ENCODE results near the gene MVB12B. TPM values are rescaled to one million over a fixed set of nuclear protein-coding genes. Genes with fewer than 3 reads are reported as not detected.

MVB12B gene
- total RNA-seq, 2 experiments from 2014 or later: 14.3 to 15.3 TPM

DNA sequence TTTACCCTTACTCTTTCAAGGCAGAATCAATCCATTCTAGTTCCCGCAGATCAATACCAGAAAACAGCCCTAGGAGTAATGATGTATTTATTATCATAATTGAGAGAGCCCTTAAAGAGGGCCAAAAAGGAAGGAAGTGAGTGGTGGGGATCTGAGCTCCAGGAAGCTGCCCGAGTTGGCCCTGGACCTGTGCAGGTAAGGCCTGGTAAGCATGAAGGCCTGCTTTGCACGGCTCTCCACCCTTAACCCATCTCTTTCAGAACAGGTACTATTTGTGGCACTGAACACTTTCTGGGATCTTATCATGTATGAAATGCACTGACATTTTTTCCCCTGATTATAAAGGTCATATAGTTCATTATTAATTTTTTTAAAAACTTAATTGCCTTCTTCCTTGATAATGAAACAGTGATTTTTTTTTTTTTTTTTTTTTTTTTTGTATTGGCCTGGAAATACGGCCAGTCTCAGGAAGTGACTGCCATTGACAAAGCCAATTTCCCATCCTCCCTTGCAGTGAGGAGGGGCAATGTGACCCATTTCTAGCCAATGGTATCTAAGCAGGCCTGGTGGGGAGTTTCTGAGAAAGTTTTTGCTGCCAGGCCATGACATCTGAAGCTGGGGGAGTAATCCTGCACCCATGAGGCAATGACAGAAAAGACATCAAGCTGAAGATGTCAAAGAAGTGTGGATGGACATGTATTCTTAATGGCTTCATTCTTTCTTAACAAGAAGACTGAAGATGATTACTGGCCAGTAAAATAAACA, 6.3 kb upstream of the MVB12B start:
- H3K4me1 ChIP-seq (ENCODE audit: insufficient read depth, low read length): peaks cover 4% of the 10 kb centered on the region
- ATAC-seq (ENCODE audit: poor library complexity) (peak; percentile 29), DNase-seq (peak in 3 of 14 experiments; percentile 33 to 53 (median 40))
- H3K4me3 ChIP-seq (ENCODE audit: low read length): no peak overlapping the region
- POLR2A ChIA-PET: no interaction called here
- intact Hi-C loops (cut with DNase I, micrococcal nuclease): no loop called here
- Mint-ChIP-seq H3K4me1 (ENCODE audit: low read depth) (peaks cover 16% of the 10 kb centered on the region), H3K9me3 (peaks cover 2% of the 10 kb centered on the region), H3K36me3 (ENCODE audit: low read depth) (no peaks in the 10 kb centered on the region), H3K27ac (no peak overlapping the region), H3K27me3 (no peaks in the 10 kb centered on the region), H3K4me3 (no peak overlapping the region)
- no peaks in the 10 kb centered on the region for H3K27me3 ChIP-seq (ENCODE audit: control insufficient read depth in 1 of 2, insufficient read depth in 2 of 2, low read length in 2 of 2)
- TF ChIP-seq, protein P1, sequence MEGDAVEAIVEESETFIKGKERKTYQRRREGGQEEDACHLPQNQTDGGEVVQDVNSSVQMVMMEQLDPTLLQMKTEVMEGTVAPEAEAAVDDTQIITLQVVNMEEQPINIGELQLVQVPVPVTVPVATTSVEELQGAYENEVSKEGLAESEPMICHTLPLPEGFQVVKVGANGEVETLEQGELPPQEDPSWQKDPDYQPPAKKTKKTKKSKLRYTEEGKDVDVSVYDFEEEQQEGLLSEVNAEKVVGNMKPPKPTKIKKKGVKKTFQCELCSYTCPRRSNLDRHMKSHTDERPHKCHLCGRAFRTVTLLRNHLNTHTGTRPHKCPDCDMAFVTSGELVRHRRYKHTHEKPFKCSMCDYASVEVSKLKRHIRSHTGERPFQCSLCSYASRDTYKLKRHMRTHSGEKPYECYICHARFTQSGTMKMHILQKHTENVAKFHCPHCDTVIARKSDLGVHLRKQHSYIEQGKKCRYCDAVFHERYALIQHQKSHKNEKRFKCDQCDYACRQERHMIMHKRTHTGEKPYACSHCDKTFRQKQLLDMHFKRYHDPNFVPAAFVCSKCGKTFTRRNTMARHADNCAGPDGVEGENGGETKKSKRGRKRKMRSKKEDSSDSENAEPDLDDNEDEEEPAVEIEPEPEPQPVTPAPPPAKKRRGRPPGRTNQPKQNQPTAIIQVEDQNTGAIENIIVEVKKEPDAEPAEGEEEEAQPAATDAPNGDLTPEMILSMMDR (IDR thresholded peaks at IDR 0.05): no peak
- H3K27ac ChIP-seq (ENCODE audit: low read depth in 1 of 2, low read length in 2 of 2): no peak overlapping the region
- H3K36me3 ChIP-seq (ENCODE audit: insufficient read depth, low read length): no peaks in the 10 kb centered on the region
- H3K9me3 ChIP-seq (ENCODE audit: control insufficient read depth in 1 of 2, insufficient read depth in 1 of 2, low read length in 2 of 2): no peaks in the 10 kb centered on the region
- CTCF ChIA-PET: interaction anchor here (1.2 to 1.7 kb wide), 2 partner anchors 17 to 171 kb away, joined by 3 to 4 read pairs; no protein-coding TSS in a partner anchor

DNA sequence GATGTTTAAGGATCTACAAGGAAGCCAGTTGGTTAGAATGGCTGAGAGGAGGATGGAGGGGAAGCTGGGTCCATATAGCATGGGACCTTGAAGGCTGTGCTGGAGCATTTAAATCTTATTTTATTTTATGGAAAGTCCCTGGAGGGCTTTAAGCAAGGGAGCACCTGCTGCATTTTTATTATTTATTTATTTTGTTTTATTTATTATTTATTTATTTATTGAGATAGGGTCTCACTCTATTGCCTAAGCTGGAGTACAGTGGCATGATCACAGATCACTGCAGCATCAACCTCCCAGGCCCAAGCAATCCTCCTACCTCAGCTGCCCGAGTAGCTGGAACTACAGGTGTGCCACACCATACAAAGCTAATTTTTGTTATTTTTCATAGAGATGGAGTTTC, 4.9 kb upstream of the MVB12B start:
- ChIA-PET CTCF (interaction anchor here (1.2 to 1.7 kb wide), 2 partner anchors 15 to 170 kb away, joined by 3 to 4 read pairs; no protein-coding TSS in a partner anchor), POLR2A (no interaction called here)
- Histone ChIP-seq H3K4me3 (ENCODE audit: low read length) (no peak overlapping the region), H3K4me1 (ENCODE audit: insufficient read depth, low read length) (peaks cover 10% of the 10 kb centered on the region), H3K9me3 (ENCODE audit: control insufficient read depth in 1 of 2, insufficient read depth in 1 of 2, low read length in 2 of 2) (no peaks in the 10 kb centered on the region), H3K36me3 (ENCODE audit: insufficient read depth, low read length) (no peaks in the 10 kb centered on the region), H3K27ac (ENCODE audit: low read depth in 1 of 2, low read length in 2 of 2) (no peak overlapping the region), H3K27me3 (ENCODE audit: control insufficient read depth in 1 of 2, insufficient read depth in 2 of 2, low read length in 2 of 2) (no peaks in the 10 kb centered on the region)
- H3K36me3 Mint-ChIP-seq (ENCODE audit: low read depth): peaks cover 7% of the 10 kb centered on the region
- no peak overlapping the region for H3K27ac Mint-ChIP-seq
- peaks cover 2% of the 10 kb centered on the region for H3K9me3 Mint-ChIP-seq
- intact Hi-C loops (cut with DNase I, micrococcal nuclease): no loop called here
- peaks cover 23% of the 10 kb centered on the region for H3K4me1 Mint-ChIP-seq (ENCODE audit: low read depth)
- DNase-seq: no peak
- TF ChIP-seq, protein P1 (IDR thresholded peaks at IDR 0.05): no peak
- H3K4me3 Mint-ChIP-seq: no peak overlapping the region
- H3K27me3 Mint-ChIP-seq: no peaks in the 10 kb centered on the region
- ATAC-seq (ENCODE audit: poor library complexity): no peak

DNA sequence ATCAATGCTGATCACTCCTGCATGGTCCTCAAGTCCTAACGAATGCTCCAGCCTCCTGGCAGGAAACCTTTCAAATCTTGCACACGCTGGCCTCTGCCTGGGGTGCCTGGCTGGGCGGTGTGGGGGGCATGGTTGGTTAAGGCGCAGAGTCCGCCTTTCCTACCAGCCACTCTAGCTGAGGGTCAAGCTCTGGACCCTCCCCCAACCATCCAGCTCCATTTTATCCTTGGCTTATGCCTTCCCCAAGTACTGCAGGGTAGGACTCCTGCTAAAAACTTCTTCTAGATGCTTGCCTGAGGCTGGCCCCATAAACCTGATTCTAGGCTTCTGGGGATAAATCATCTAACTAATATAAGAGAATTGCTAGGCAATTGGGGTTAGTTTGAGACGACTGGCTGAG, 808 bp upstream of the MVB12B start:
- H3K27me3 ChIP-seq (ENCODE audit: control insufficient read depth in 1 of 2, insufficient read depth in 2 of 2, low read length in 2 of 2): no peaks in the 10 kb centered on the region
- H3K36me3 ChIP-seq (ENCODE audit: insufficient read depth, low read length): no peaks in the 10 kb centered on the region
- Mint-ChIP-seq H3K27ac (peak overlapping the region; percentile 87), H3K27me3 (no peaks in the 10 kb centered on the region), H3K4me3 (peak overlapping the region; percentile 92), H3K36me3 (ENCODE audit: low read depth) (peaks cover 15% of the 10 kb centered on the region), H3K9me3 (peaks cover 2% of the 10 kb centered on the region), H3K4me1 (ENCODE audit: low read depth) (peaks cover 41% of the 10 kb centered on the region)
- no peak overlapping the region for H3K27ac ChIP-seq (ENCODE audit: low read depth in 1 of 2, low read length in 2 of 2)
- CTCF ChIA-PET: interaction anchor here (1.0 to 1.9 kb wide), 3 partner anchors 8 to 173 kb away, joined by 3 to 6 read pairs (median 6); no protein-coding TSS in a partner anchor
- POLR2A ChIA-PET: interaction anchor here (0.8 to 2.1 kb wide), 4 partner anchors 24 to 147 kb away, joined by 3 to 9 read pairs (median 5); no protein-coding TSS in a partner anchor
- DNase-seq: no peak
- TF ChIP-seq, protein P1 (IDR thresholded peaks at IDR 0.05): no peak
- no peaks in the 10 kb centered on the region for H3K9me3 ChIP-seq (ENCODE audit: control insufficient read depth in 1 of 2, insufficient read depth in 1 of 2, low read length in 2 of 2)
- H3K4me3 ChIP-seq (ENCODE audit: low read length): peak overlapping the region; percentile 40
- no peak for ATAC-seq (ENCODE audit: poor library complexity)
- peaks cover 37% of the 10 kb centered on the region for H3K4me1 ChIP-seq (ENCODE audit: insufficient read depth, low read length)
- intact Hi-C loops (cut with DNase I, micrococcal nuclease): loop anchor here (2.0 to 5.0 kb wide), 3 partner anchors 71 to 146 kb away; no protein-coding TSS in a partner anchor

All from CD4-positive, alpha-beta T cell (primary cell).